HepG2 (cell line): ENCODE measurements around the gene MAPK11. TPM values are rescaled to one million over a fixed set of nuclear protein-coding genes. Genes with fewer than 3 reads are reported as not detected.

Experiments
- CHD2 ChIP-seq: IDR thresholded peaks from 2 replicates; pipeline ENCODE4 v1.6.1; 2011; ENCODE audit warnings: low read depth, low read length, improper control_type of control experiment
- HNRNPH1 ChIP-seq: fragments of 200-400 bp; formaldehyde crosslinking; optimal IDR thresholded peaks from 2 replicates; pipeline ENCODE3; 2017; ENCODE audit warnings: mild to moderate bottlenecking, low read depth, low read length
- KAT8 ChIP-seq: IDR thresholded peaks from 2 replicates; pipeline ENCODE4 v1.6.1; 2016; ENCODE audit warnings: missing genetic modification reagents, missing compliant biosample characterization
- KMT2A ChIP-seq: sonication (generic); formaldehyde crosslinking; IDR thresholded peaks from 2 replicates; pipeline ENCODE4 v1.4.0; 2020; ENCODE audit warnings: missing genetic modification reagents
- NFYB ChIP-seq: sonication (generic); formaldehyde crosslinking; IDR thresholded peaks from 2 replicates; pipeline ENCODE4 v1.4.0; 2020; ENCODE audit warnings: missing genetic modification reagents
- PHF8 ChIP-seq: sonication (generic); formaldehyde crosslinking; IDR thresholded peaks from 2 replicates; pipeline ENCODE4 v1.5.0; 2020; ENCODE audit warnings: missing genetic modification reagents
- PLRG1 ChIP-seq: fragments of 450-650 bp; conservative IDR thresholded peaks from 2 replicates; pipeline ENCODE4 v1.6.1; 2016
- SATB2 ChIP-seq: sonication (generic); formaldehyde crosslinking; IDR thresholded peaks from 2 replicates; pipeline ENCODE4 v1.5.0; 2020; ENCODE audit warnings: missing genetic modification reagents
- SIN3A ChIP-seq: IDR thresholded peaks from 2 replicates; pipeline ENCODE4 v1.6.1; 2011; ENCODE audit warnings: low read depth, mild to moderate bottlenecking, control low read depth, low read length, borderline replicate concordance
- TBP ChIP-seq: sonication (generic); formaldehyde crosslinking; IDR thresholded peaks from 2 replicates; pipeline ENCODE4 v1.5.0; 2020; ENCODE audit warnings: missing genetic modification reagents
- TP53 ChIP-seq: sonication (generic); formaldehyde crosslinking; conservative IDR thresholded peaks from 2 replicates; pipeline ENCODE4 v1.4.0; 2020; ENCODE audit warnings: missing genetic modification reagents
- ZBTB4 ChIP-seq: sonication (generic); formaldehyde crosslinking; IDR thresholded peaks from 2 replicates; pipeline ENCODE4 v1.4.0; 2020; ENCODE audit warnings: missing genetic modification reagents, mild to moderate bottlenecking, borderline replicate concordance
- ZBTB40 ChIP-seq, 2 experiments: fragments of 450-650 bp in 1 of 2; sonication (generic) in 1 of 2; formaldehyde crosslinking in 1 of 2; IDR thresholded peaks; 2 replicates each; pipeline versions ENCODE4 v1.6.1 to v1.8.0; 2016 to 2022; ENCODE audit warnings: antibody characterized with exemption in 1 of 2, mild to moderate bottlenecking in 1 of 2, missing genetic modification reagents in 1 of 2
- ZFAT ChIP-seq: sonication (generic); formaldehyde crosslinking; conservative IDR thresholded peaks from 2 replicates; pipeline ENCODE4 v1.8.1; 2023; ENCODE audit warnings: missing genetic modification reagents, inconsistent platforms
- ZNF24 ChIP-seq: fragments of 450-650 bp; IDR thresholded peaks from 2 replicates; pipeline ENCODE4 v1.6.1; 2017; ENCODE audit warnings: antibody characterized with exemption, mild to moderate bottlenecking
- ZNF292 ChIP-seq: sonication (generic); formaldehyde crosslinking; IDR thresholded peaks from 2 replicates; pipeline ENCODE4 v1.8.1; 2022; ENCODE audit warnings: mild to moderate bottlenecking, low read depth, missing genetic modification reagents, borderline replicate concordance
- ZNF431 ChIP-seq: sonication (generic); formaldehyde crosslinking; IDR thresholded peaks from 2 replicates; pipeline ENCODE4 v1.9.0; 2022; ENCODE audit warnings: missing genetic modification reagents, low read depth, mild to moderate bottlenecking, borderline replicate concordance
- ZNF567 ChIP-seq: sonication (generic); formaldehyde crosslinking; IDR thresholded peaks from 2 replicates; pipeline ENCODE4 v1.8.1; 2023; ENCODE audit warnings: mild to moderate bottlenecking, missing genetic modification reagents, borderline replicate concordance
- polyA plus RNA-seq, 8 experiments: library from polyadenylated mRNA; depleted of rRNA in 3 of 8; stranded (reverse) in 7 of 8; unstranded in 1 of 8; fragments of >200 nt; fragmentation: Illumina TruSeq in 4 of 8; extraction: Trizol in 4 of 8; gene quantifications; 2 replicates each; pipeline versions ENCODE4 v1.2.1 to v1.2.3, GENCODE V29; 2011 to 2016; ENCODE audit warnings: low read depth in 4 of 8, missing spikeins in 1 of 8, mixed read lengths in 1 of 8; ENCODE audit not compliant: insufficient read depth in 1 of 8
- total RNA-seq, 5 experiments: library from RNA; depleted of rRNA; stranded (reverse); fragments of >200 nt; fragmentation: Illumina TruSeq; extraction: Trizol; gene quantifications; 2 replicates each; pipeline ENCODE4 v1.2.3, GENCODE V29; 2016; ENCODE audit warnings: low read depth in 1 of 5

Gene MAPK11
- total and polyA plus RNA-seq, 2 of the 13 experiments (the other 11 are each of a cell fraction or from before 2014, with no cell fraction given) = 0.15 to 0.17 TPM

GRCh38 chr22:50244420-50245213 is 25.6 kb downstream of the MAPK11 start, which contains the start of gene TUBGCP6 (continued):
- TF ChIP-seq ZNF292 (CRISPR knock-in tag) (peak; percentile 29; the same call in 1 of the 2 replicates), SIN3A (peak; percentile 81), ZNF431 (0 out of 2 replicates have a peak, but pooled peaks have one; percentile 27), PLRG1 (no peak), ZFAT (no peak), TP53 (CRISPR knock-in tag) (no peak), ZBTB4 (peak; percentile 91), ZBTB40 (IDR thresholded peaks at IDR 0.05) (peak; percentile 80), ZBTB40 (CRISPR knock-in tag; IDR thresholded peaks at IDR 0.05) (no peak), HNRNPH1 (no peak), ZNF567 (CRISPR knock-in tag) (peak; percentile 92; the same call in 1 of the 2 replicates), ZNF24 (no peak), PHF8 (peak; percentile 94), KAT8 (CRISPR knock-in tag) (peak; percentile 99), SATB2 (CRISPR knock-in tag) (0 out of 2 replicates have a peak, but pooled peaks have one; percentile 41), TBP (CRISPR knock-in tag) (no peak), CHD2 (peak; percentile 85), KMT2A (peak; percentile 92), NFYB (peak; percentile 81)
